HuH-7 (cell line): Measurements from ENCODE around the gene CFAP46.
"Not testable (repeated sequence)": the region's sequence is repeated elsewhere in the genome, so short reads cannot be mapped to it uniquely, and the experiment has no call there.

Experiments used
- DNase-seq: peaks from one replicate; pipeline ENCODE4 v3.0.0; 2011; ENCODE audit warnings: low spot score

The CFAP46 gene

GRCh38 chr10:132826524-132827422, 115.6 kb downstream of the CFAP46 start:
- no peak for DNase-seq

DNA sequence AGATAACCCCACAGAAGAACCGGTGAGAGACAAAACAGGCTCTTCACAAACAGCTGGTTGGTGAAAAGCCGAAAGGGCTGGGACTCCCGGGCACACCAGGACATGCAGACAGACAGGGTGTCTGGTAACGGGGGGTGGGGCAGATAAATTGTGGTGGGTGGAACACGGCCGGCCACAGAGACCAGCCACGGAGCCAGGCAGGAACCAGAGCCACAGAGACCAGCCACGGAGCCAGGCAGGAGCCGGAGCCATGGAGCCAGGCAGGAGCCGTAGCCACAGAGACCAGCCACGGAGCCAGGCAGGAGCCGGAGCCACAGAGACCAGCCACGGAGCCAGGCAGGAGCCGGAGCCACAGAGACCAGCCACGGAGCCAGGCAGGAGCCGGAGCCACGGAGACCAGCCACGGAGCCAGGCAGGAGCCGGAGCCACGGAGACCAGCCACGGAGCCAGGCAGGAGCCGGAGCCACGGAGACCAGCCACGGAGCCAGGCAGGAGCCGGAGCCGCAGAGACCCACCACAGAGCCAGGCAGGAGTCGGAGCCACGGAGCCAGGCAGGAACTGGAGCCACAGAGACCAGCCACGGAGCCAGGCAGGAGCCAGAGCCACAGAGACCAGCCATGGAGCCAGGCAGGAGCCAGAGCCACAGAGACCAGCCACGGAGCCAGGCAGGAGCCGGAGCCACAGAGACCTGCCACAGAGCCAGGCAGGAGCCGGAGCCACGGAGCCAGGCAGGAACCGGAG, 116.4 kb downstream of the CFAP46 start:
- DNase-seq = not testable (repeated sequence)

DNA sequence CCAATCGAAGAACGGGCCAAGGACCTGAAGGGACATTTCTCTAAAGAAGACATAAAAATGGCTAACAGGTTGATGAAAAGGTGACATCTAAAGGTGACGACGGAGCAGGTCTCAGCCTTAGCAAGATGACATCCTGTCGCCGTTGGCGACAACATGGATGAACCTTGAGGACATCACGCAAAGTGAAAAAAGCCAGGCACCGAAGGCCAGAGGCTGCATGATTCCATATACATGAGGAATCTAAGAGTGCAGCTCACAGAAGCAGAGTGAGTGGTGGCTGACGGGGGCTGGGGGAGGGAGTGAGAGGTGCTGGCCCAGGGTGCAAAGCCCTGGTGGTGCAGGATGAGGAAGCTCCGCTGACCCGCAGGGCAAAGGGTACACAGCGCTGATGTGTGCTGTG, 122.3 kb downstream of the CFAP46 start:
- no peak for DNase-seq

GRCh38 chr10:132817701-132818211, 124.6 kb downstream of the CFAP46 start:
- DNase-seq = no peak

DNA sequence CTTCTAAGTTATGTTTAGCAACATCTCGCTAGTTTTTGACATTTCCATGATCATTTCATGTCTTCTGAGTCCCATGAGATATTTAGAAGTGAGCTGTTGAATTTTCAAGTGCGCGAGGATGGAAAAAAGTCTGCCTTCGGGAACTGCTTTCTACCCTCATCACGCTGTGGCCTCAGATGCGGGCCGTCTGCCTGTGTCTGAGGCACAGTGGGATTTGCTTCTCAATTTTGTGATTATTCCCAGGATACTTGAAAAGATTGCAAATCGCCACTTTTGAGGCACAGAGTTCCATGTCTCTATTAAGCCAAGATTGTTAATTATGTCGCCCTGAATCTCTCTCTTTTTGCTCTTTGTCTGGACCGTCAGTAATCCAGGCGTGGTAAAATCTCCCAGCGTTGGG, 125.7 kb downstream of the CFAP46 start:
- DNase-seq = no peak

GRCh38 chr10:132815168-132815857, 127.1 kb downstream of the CFAP46 start:
- DNase-seq = no peak

GRCh38 chr10:132814469-132814856, 127.9 kb downstream of the CFAP46 start:
- DNase-seq = no peak

GRCh38 chr10:132813560-132814468, 128.6 kb downstream of the CFAP46 start:
- DNase-seq = no peak

- DNase-seq = no peak
These were observed 129.4 kb downstream of the CFAP46 start for GRCh38 chr10:132813001-132813401.

DNA sequence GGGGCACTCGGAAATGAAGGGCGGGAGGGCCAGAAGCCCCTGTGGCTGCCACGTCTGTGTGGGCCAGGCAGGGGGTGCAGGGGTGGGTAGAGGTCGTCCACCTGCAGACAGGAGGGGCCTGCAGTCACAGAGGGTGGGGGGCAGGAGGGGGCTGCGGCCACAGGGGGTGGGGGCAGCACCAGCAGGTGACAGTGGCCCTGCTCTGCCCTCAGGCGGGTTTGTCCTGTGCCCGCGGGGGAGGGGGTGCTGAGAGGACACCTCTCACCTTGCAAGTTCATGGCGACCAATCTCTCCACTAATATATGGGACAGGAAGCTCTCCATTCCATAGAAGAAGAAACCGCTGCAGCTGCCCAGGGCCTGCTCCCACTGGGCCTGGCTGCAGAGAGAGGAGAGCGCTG, 129.8 kb downstream of the CFAP46 start:
- no peak for DNase-seq

DNA sequence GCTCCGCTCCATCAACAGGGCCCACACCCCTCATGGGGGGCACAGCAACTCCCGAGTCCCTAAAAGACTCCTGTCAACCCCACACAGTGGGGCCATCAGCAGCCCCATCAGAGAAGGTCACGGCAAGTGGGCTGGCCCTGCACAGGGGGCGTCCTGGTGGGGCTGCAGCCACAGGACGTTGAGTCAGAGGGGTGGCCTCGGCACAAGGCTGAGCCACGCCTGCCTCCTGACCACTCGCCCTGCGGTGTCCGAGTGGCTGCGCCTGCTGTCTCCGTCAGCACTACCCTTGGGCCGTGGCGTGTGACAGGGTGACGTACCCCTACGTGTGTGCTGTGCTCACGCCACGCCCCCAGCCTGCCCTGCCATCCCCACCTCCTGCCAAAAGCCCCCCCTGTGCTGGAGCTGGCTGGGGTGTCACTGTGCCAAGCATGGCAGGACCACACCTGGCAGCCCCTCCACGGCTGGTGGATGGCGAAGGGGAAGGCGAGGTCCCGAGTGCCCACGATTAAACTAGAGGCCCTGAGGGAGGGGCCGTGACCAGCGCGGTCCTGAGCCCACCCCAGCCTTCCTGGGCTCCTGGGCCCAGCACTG, 130.4 kb downstream of the CFAP46 start:
- no peak for DNase-seq

DNA sequence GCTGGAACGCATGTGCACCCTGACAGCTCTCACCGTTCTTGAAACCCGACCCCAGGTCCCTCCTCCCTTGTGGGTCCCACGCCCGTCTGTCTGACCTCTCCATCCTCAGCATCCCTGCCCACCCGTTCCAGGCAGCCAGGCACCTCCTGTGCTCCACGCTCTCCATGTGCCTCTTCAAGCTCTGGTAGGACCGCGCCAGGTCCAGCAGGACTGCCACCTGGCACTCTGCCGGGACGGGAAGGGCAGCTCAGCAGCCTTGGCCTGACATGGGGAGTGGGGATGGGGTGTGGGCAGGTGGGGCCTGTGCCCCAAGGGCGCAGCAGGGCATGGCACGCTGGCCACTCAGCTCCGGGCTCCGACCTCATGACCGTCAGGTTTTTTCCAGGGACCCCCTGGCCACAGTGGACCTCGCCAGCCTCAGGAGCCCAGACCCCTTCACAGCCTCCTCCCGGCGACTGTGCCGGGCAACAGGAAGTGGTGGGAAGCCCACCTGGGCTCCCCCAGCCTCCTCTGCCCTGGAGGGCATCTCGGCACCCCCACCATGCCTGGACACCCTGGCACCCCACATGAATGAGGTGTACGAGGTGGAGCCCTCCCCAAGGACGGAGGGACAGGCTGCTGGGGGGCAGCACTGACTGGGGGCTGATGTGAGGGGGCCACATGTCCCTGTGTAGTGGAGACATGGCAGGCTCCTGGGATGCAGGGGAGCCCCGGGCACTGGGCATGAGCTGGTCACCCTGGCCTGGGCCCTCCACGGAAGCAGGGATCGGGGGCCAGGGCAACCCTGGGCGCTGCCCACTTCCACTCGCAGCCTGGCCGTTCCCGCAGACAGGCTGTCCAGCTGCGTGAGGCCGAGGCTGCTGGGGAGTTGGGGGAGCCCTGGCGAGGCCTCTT, 131.3 kb downstream of the CFAP46 start:
- no peak for DNase-seq

- DNase-seq = no peak
These were observed 132.1 kb downstream of the CFAP46 start for GRCh38 chr10:132810141-132810806.

GRCh38 chr10:132809232-132810140, 132.9 kb downstream of the CFAP46 start:
- DNase-seq = no peak

- no peak for DNase-seq
These were observed 133.8 kb downstream of the CFAP46 start for GRCh38 chr10:132808383-132809231.

GRCh38 chr10:132807621-132808049, 134.7 kb downstream of the CFAP46 start:
- DNase-seq = no peak

DNA sequence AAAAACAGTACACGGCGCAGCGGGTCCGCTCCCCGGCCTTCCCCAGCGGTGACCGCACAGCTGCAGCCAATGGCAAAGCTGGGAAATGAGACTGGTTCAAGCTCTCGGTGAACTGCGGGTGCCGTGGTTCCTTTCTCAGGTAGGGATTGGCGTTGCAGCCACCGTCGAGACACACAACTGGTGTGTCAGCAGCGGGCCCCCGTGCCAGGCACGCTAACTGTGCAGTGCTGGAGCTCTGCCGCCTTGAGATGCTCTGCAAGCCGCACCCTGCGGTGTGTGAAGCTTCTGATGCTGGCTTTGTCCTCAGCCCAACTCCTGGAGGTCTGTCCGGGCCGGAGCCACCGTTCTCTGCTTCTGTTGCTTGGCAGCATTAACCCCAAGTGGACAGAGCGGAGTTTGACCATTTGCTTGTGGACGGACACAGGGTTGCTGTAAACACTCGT, 135.8 kb downstream of the CFAP46 start:
- DNase-seq = no peak
